ENCODE results near the gene ERRFI1.

DNA sequence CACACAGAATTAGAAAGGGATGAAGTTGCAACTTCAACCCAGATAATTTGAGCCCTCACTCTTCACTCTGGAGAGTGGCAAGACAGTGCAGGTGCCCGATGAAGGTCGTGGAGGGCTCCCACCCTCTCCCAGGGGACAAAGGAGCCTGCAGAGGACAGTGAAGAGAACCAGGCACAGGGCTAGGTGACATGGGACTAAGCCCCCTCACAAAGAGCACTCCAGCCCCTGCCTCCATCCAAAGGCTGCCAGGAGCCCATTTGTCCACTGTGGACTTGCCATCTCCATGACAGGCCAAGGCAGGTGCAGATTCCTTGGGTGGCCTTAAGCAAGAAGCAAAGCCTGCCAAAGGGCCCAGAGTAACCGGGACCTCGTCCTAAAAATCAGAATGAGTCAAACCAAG lies 15.1 kb downstream of the ERRFI1 start:
- TF ChIP-seq POLR2AphosphoS5 (IDR thresholded peaks at IDR 0.05; ENCODE audit: low read depth, low read length) (no peak), POLR2A (IDR thresholded peaks at IDR 0.05; ENCODE audit: low read depth, low read length) (no peak), TAF1 (IDR thresholded peaks at IDR 0.05; ENCODE audit: borderline replicate concordance, low read depth, low read length) (no peak)

Data from GM12892 (cell line).